BLaER1 treated with 17β-estradiol and CSF1 and Interleukin-3, amounts not matched to agents 10 nM and 100 nM (cell line): Measurements from ENCODE around the gene IKZF2.

Experiments used
- H3K27ac ChIP-seq, 11 experiments: shearing (Covaris generic); formaldehyde crosslinking; 2 replicates each; pipeline ENCODE4 v1.8.1; 2022
- H3K27me3 ChIP-seq, 11 experiments: shearing (Covaris generic); formaldehyde crosslinking; 2 replicates each; pipeline ENCODE4 v1.8.1; 2022
- H3K36me3 ChIP-seq, 11 experiments: shearing (Covaris generic); formaldehyde crosslinking; 2 replicates each; pipeline ENCODE4 v1.8.1; 2022
- H3K4me1 ChIP-seq, 10 experiments: shearing (Covaris generic); formaldehyde crosslinking; 2 replicates each; pipeline ENCODE4 v1.8.1; 2022
- H3K4me2 ChIP-seq, 11 experiments: shearing (Covaris generic); formaldehyde crosslinking; 2 replicates each; pipeline ENCODE4 v1.8.1; 2022
- H3K4me3 ChIP-seq, 10 experiments: shearing (Covaris generic); formaldehyde crosslinking; 2 replicates each; pipeline ENCODE4 v1.8.1; 2022
- H3K9ac ChIP-seq, 11 experiments: shearing (Covaris generic); formaldehyde crosslinking; 2 replicates each; pipeline ENCODE4 v1.8.1; 2022
- H3K9me3 ChIP-seq, 11 experiments: shearing (Covaris generic); formaldehyde crosslinking; replicated peaks in 1 of 11; 2 replicates each; pipeline ENCODE4 v1.8.1; 2022
- H4K20me1 ChIP-seq, 11 experiments: shearing (Covaris generic); formaldehyde crosslinking; 2 replicates each; pipeline ENCODE4 v1.8.1; 2022
- Cebpa-rat ChIP-seq, 11 experiments: shearing (Covaris generic); IDR thresholded peaks; 2 replicates each; pipeline ENCODE4 v1.8.1; 2022

Gene IKZF2

GRCh38 chr2:213148572-213149261 lies 2.7 kb downstream of the IKZF2 start:
- no peaks in the 10 kb centered on the region for H3K36me3 ChIP-seq
- H3K4me3 ChIP-seq = peak overlapping the region; percentile 58 to 92 (median 82)
- no peaks in the 10 kb centered on the region for H4K20me1 ChIP-seq
- H3K9me3 ChIP-seq = no peaks in the 10 kb centered on the region
- no peak for TF ChIP-seq Cebpa-rat (IDR thresholded peaks at IDR 0.05)
- H3K9ac ChIP-seq = peak overlapping the region in 8 of 11 experiments; percentile 66 to 85 (median 77); a peak in 11 of 22 replicates
- peak overlapping the region; percentile 74 to 94 (median 84) for H3K4me2 ChIP-seq
- H3K27ac ChIP-seq = peak overlapping the region in 1 of 11 experiments; percentile 25; a peak in 1 of 22 replicates
- H3K27me3 ChIP-seq = peaks cover 0 to 24% (median 11%) of the 10 kb centered on the region in 11 experiments; a peak in 11 of 22 replicates
- peaks cover 12 to 44% (median 33%) of the 10 kb centered on the region in 10 experiments for H3K4me1 ChIP-seq

GRCh38 chr2:213147538-213147937 lies 3.9 kb downstream of the IKZF2 start:
- Histone ChIP-seq H3K9ac (peak overlapping the region in 1 of 11 experiments; percentile 18; a peak in 1 of 22 replicates), H3K27me3 (peaks cover 0 to 15% (median 6%) of the 10 kb centered on the region in 11 experiments; a peak in 11 of 22 replicates)

GRCh38 chr2:213145715-213146242 lies 5.6 kb downstream of the IKZF2 start:
- peak overlapping the region in 5 of 11 experiments; percentile 2 to 17 (median 13); a peak in 7 of 22 replicates for H3K4me2 ChIP-seq
- peaks cover 0 to 8% (median 0%) of the 10 kb centered on the region in 11 experiments; a peak in 7 of 22 replicates for H3K27me3 ChIP-seq
- peaks cover 0 to 6% (median 0%) of the 10 kb centered on the region in 11 experiments; a peak in 2 of 22 replicates for H3K36me3 ChIP-seq
- no peaks in the 10 kb centered on the region for H4K20me1 ChIP-seq
- H3K4me3 ChIP-seq = no peak overlapping the region
- H3K27ac ChIP-seq = no peak overlapping the region
- TF ChIP-seq Cebpa-rat (IDR thresholded peaks at IDR 0.05) = no peak
- H3K4me1 ChIP-seq = peaks cover 12 to 32% (median 23%) of the 10 kb centered on the region in 10 experiments; a peak in 19 of 20 replicates
- no peaks in the 10 kb centered on the region for H3K9me3 ChIP-seq
- no peak overlapping the region; a peak in 1 of 22 replicates for H3K9ac ChIP-seq

More at GRCh38 chr2:213147538-213147937, 3.9 kb downstream of the IKZF2 start:
- H3K36me3 ChIP-seq = peaks cover 0 to 2% (median 0%) of the 10 kb centered on the region in 11 experiments; a peak in 1 of 22 replicates
- H3K4me2 ChIP-seq = peak overlapping the region in 9 of 11 experiments; percentile 5 to 89 (median 47); a peak in 10 of 22 replicates
- no peaks in the 10 kb centered on the region for H3K9me3 ChIP-seq
- no peaks in the 10 kb centered on the region for H4K20me1 ChIP-seq
- no peak for TF ChIP-seq Cebpa-rat (IDR thresholded peaks at IDR 0.05)
- no peak overlapping the region for H3K27ac ChIP-seq
- H3K4me3 ChIP-seq = peak overlapping the region in 2 of 10 experiments; percentile 13 to 23; a peak in 2 of 20 replicates
- peaks cover 12 to 33% (median 26%) of the 10 kb centered on the region in 10 experiments; a peak in 19 of 20 replicates for H3K4me1 ChIP-seq

GRCh38 chr2:213137064-213137463 lies 14.3 kb downstream of the IKZF2 start:
- no peak for TF ChIP-seq Cebpa-rat (IDR thresholded peaks at IDR 0.05)
- Histone ChIP-seq H3K4me3 (no peak overlapping the region), H3K9me3 (no peaks in the 10 kb centered on the region), H3K36me3 (no peaks in the 10 kb centered on the region; a peak in 2 of 22 replicates), H3K27me3 (no peaks in the 10 kb centered on the region), H3K4me2 (no peak overlapping the region), H3K9ac (no peak overlapping the region), H3K4me1 (no peaks in the 10 kb centered on the region), H3K27ac (no peak overlapping the region), H4K20me1 (no peaks in the 10 kb centered on the region)

- Histone ChIP-seq H3K36me3 (no peaks in the 10 kb centered on the region; a peak in 2 of 22 replicates), H3K9me3 (no peaks in the 10 kb centered on the region), H4K20me1 (no peaks in the 10 kb centered on the region), H3K27ac (peak overlapping the region in 1 of 11 experiments; percentile 13; a peak in 1 of 22 replicates), H3K4me1 (peaks cover 0 to 15% (median 2%) of the 10 kb centered on the region in 10 experiments; a peak in 11 of 20 replicates), H3K9ac (no peak overlapping the region), H3K4me3 (no peak overlapping the region), H3K27me3 (no peaks in the 10 kb centered on the region), H3K4me2 (peak overlapping the region in 4 of 11 experiments; percentile 7 to 65 (median 36); a peak in 5 of 22 replicates)
- TF ChIP-seq Cebpa-rat (IDR thresholded peaks at IDR 0.05) = no peak
Observed at GRCh38 chr2:213129311-213129710, 22.1 kb downstream of the IKZF2 start.

GRCh38 chr2:213125646-213126347 lies 25.6 kb downstream of the IKZF2 start:
- Histone ChIP-seq H3K9me3 (no peaks in the 10 kb centered on the region), H3K36me3 (no peaks in the 10 kb centered on the region; a peak in 1 of 22 replicates), H3K9ac (no peak overlapping the region), H3K4me3 (no peak overlapping the region), H3K4me1 (peaks cover 0 to 15% (median 8%) of the 10 kb centered on the region in 10 experiments; a peak in 11 of 20 replicates), H3K27ac (no peak overlapping the region), H4K20me1 (no peaks in the 10 kb centered on the region), H3K4me2 (peak overlapping the region in 2 of 11 experiments; percentile 1 to 16; a peak in 1 of 22 replicates), H3K27me3 (no peaks in the 10 kb centered on the region)
- TF ChIP-seq Cebpa-rat (IDR thresholded peaks at IDR 0.05) = no peak

GRCh38 chr2:213122725-213123124 lies 28.7 kb downstream of the IKZF2 start:
- no peaks in the 10 kb centered on the region for H3K36me3 ChIP-seq
- H3K27me3 ChIP-seq = no peaks in the 10 kb centered on the region
- H3K4me1 ChIP-seq = peaks cover 6 to 21% (median 14%) of the 10 kb centered on the region in 10 experiments; a peak in 11 of 20 replicates
- no peaks in the 10 kb centered on the region for H4K20me1 ChIP-seq
- no peak overlapping the region for H3K4me2 ChIP-seq
- no peak overlapping the region for H3K4me3 ChIP-seq
- H3K9ac ChIP-seq = no peak overlapping the region
- no peaks in the 10 kb centered on the region for H3K9me3 ChIP-seq
- TF ChIP-seq Cebpa-rat (IDR thresholded peaks at IDR 0.05) = no peak
- H3K27ac ChIP-seq = no peak overlapping the region

GRCh38 chr2:213121690-213122089 lies 29.7 kb downstream of the IKZF2 start:
- TF ChIP-seq Cebpa-rat (IDR thresholded peaks at IDR 0.05) = no peak
- H3K27ac ChIP-seq = no peak overlapping the region
- H3K4me3 ChIP-seq = no peak overlapping the region
- no peaks in the 10 kb centered on the region for H3K27me3 ChIP-seq
- peaks cover 6 to 21% (median 14%) of the 10 kb centered on the region in 10 experiments; a peak in 11 of 20 replicates for H3K4me1 ChIP-seq
- H4K20me1 ChIP-seq = no peaks in the 10 kb centered on the region
- H3K4me2 ChIP-seq = no peak overlapping the region
- H3K9me3 ChIP-seq = no peaks in the 10 kb centered on the region
- no peak overlapping the region for H3K9ac ChIP-seq
- H3K36me3 ChIP-seq = no peaks in the 10 kb centered on the region
